ENCODE results near the gene LRRC58.
"Not testable (repeated sequence)": the region's sequence is repeated elsewhere in the genome, so short reads cannot be mapped to it uniquely, and the experiment has no call there.

LRRC58 gene

GRCh38 chr3:120299403-120299802, 49.8 kb downstream of the LRRC58 start:
- Mint-ChIP-seq H3K36me3 (ENCODE audit: low read depth) (no peaks in the 10 kb centered on the region), H3K27me3 (ENCODE audit: low read depth, poor library complexity) (no peaks in the 10 kb centered on the region), H3K27ac (no peak overlapping the region), H3K4me3 (no peak overlapping the region), H3K4me1 (peaks cover 1% of the 10 kb centered on the region), H3K9me3 (peaks cover 7% of the 10 kb centered on the region)
- DNase-seq = no peak
- TF ChIP-seq CTCF (IDR thresholded peaks at IDR 0.05) = no peak

GRCh38 chr3:120298996-120299395, 50.2 kb downstream of the LRRC58 start:
- H3K4me1 Mint-ChIP-seq = no peaks in the 10 kb centered on the region
- no peaks in the 10 kb centered on the region for H3K36me3 Mint-ChIP-seq (ENCODE audit: low read depth)
- no peak overlapping the region for H3K4me3 Mint-ChIP-seq
- peaks cover 11% of the 10 kb centered on the region for H3K9me3 Mint-ChIP-seq
- no peak overlapping the region for H3K27ac Mint-ChIP-seq
- peaks cover 2% of the 10 kb centered on the region for H3K27me3 Mint-ChIP-seq (ENCODE audit: low read depth, poor library complexity)
- no peak for TF ChIP-seq CTCF (IDR thresholded peaks at IDR 0.05)
- no peak for DNase-seq

GRCh38 chr3:120291552-120291951, 57.6 kb downstream of the LRRC58 start:
- Mint-ChIP-seq H3K9me3 (peaks cover 54% of the 10 kb centered on the region), H3K27me3 (ENCODE audit: low read depth, poor library complexity) (peaks cover 32% of the 10 kb centered on the region), H3K36me3 (ENCODE audit: low read depth) (peaks cover 11% of the 10 kb centered on the region), H3K27ac (peak overlapping the region; percentile 33)
- not testable (repeated sequence) for DNase-seq, H3K4me3 Mint-ChIP-seq, H3K4me1 Mint-ChIP-seq

- TF ChIP-seq CTCF (IDR thresholded peaks at IDR 0.05) = no peak
- Mint-ChIP-seq H3K9me3 (peaks cover 51% of the 10 kb centered on the region), H3K27ac (no peak overlapping the region), H3K36me3 (ENCODE audit: low read depth) (peaks cover 13% of the 10 kb centered on the region), H3K27me3 (ENCODE audit: low read depth, poor library complexity) (peaks cover 48% of the 10 kb centered on the region), H3K4me1 (peaks cover 2% of the 10 kb centered on the region), H3K4me3 (no peak overlapping the region)
- DNase-seq = no peak
Measured at GRCh38 chr3:120289636-120290035, 59.5 kb downstream of the LRRC58 start.

GRCh38 chr3:120286465-120286864, 62.7 kb downstream of the LRRC58 start:
- H3K36me3 Mint-ChIP-seq (ENCODE audit: low read depth) = peaks cover 5% of the 10 kb centered on the region
- peaks cover 21% of the 10 kb centered on the region for H3K9me3 Mint-ChIP-seq
- no peak for TF ChIP-seq CTCF (IDR thresholded peaks at IDR 0.05)
- no peak for DNase-seq
- peaks cover 69% of the 10 kb centered on the region for H3K27me3 Mint-ChIP-seq (ENCODE audit: low read depth, poor library complexity)
- H3K27ac Mint-ChIP-seq = no peak overlapping the region
- H3K4me1 Mint-ChIP-seq = peaks cover 5% of the 10 kb centered on the region
- H3K4me3 Mint-ChIP-seq = peak overlapping the region; percentile 49

- TF ChIP-seq CTCF (IDR thresholded peaks at IDR 0.05) = no peak
- Mint-ChIP-seq H3K36me3 (ENCODE audit: low read depth) (peaks cover 5% of the 10 kb centered on the region), H3K9me3 (peaks cover 15% of the 10 kb centered on the region), H3K27me3 (ENCODE audit: low read depth, poor library complexity) (peaks cover 74% of the 10 kb centered on the region), H3K27ac (no peak overlapping the region), H3K4me1 (peaks cover 5% of the 10 kb centered on the region), H3K4me3 (peak overlapping the region; percentile 66)
- no peak for DNase-seq
Measured at GRCh38 chr3:120285508-120285841, 63.7 kb downstream of the LRRC58 start.
